OCI-LY3 (cell line): ENCODE results near the gene ADGRE3.

ENCODE experiments used
- H2AFZ ChIP-seq: fragments of 200-600, 300-600 bp; shearing (Covaris generic); 2 replicates; pipeline ENCODE4 v1.6.0; 2014; ENCODE audit warnings: antibody characterized with exemption, low read depth, low read length
- H3K27ac ChIP-seq: fragments of 200-600, 300-600 bp; sonication (generic); 2 replicates; pipeline ENCODE4 v1.5.1; 2014; ENCODE audit warnings: mild to moderate bottlenecking, low read length, moderate library complexity, mixed read lengths
- H3K27me3 ChIP-seq: fragments of 200-600, 300-600 bp; sonication (generic); 2 replicates; pipeline ENCODE4 v1.6.1; 2014; ENCODE audit warnings: low read depth, low read length, mixed read lengths
- H3K36me3 ChIP-seq: fragments of 200-600, 300-600 bp; sonication (generic); replicated peaks from 2 replicates; pipeline ENCODE3; 2014; ENCODE audit warnings: low read depth, low read length, mixed read lengths
- H3K4me1 ChIP-seq: fragments of 300-600, 200-600 bp; sonication (generic); 2 replicates; pipeline ENCODE4 v1.6.1; 2014; ENCODE audit warnings: low read length, mixed read lengths
- H3K4me2 ChIP-seq: fragments of 200-600, 300-600 bp; sonication (generic); 2 replicates; pipeline ENCODE4 v1.6.1; 2014; ENCODE audit warnings: low read length, mixed read lengths
- H3K4me3 ChIP-seq: fragments of 300-600, 200-600 bp; sonication (generic); 2 replicates; pipeline ENCODE4 v1.5.1; 2014; ENCODE audit warnings: antibody characterized with exemption, mild to moderate bottlenecking, low read length, moderate library complexity
- H3K79me2 ChIP-seq: fragments of 300-600, 200-600 bp; shearing (Covaris generic); 2 replicates; pipeline ENCODE4 v1.6.1; 2014; ENCODE audit warnings: mild to moderate bottlenecking, low read length, mixed read lengths
- H3K9ac ChIP-seq: fragments of 300-600, 200-600 bp; shearing (Covaris generic); 2 replicates; pipeline ENCODE4 v1.6.0; 2014; ENCODE audit warnings: mild to moderate bottlenecking, low read length, moderate library complexity
- H3K9me3 ChIP-seq: fragments of 200-600, 300-600 bp; shearing (Covaris generic); 2 replicates; pipeline ENCODE4 v1.6.1; 2014; ENCODE audit warnings: low read length, mixed read lengths; ENCODE audit not compliant: insufficient read depth
- H4K20me1 ChIP-seq: fragments of 200-600, 300-600 bp; sonication (generic); 2 replicates; pipeline ENCODE4 v1.6.1; 2016; ENCODE audit warnings: low read length, mixed read lengths; ENCODE audit not compliant: insufficient read depth
- EZH2phosphoT487 ChIP-seq: fragments of 200-600 bp; shearing (Covaris generic); IDR thresholded peaks from 2 replicates; pipeline ENCODE4 v1.6.1; 2018; ENCODE audit warnings: antibody characterized with exemption, mixed run types, low read depth
- TF ChIP-seq, protein P1 (sequence below): fragments of 200-600, 300-600 bp; sonication (generic); IDR thresholded peaks from 2 replicates; pipeline ENCODE4 v1.5.1; 2014; ENCODE audit warnings: antibody characterized with exemption, low read length, low read depth

ADGRE3 gene

DNA sequence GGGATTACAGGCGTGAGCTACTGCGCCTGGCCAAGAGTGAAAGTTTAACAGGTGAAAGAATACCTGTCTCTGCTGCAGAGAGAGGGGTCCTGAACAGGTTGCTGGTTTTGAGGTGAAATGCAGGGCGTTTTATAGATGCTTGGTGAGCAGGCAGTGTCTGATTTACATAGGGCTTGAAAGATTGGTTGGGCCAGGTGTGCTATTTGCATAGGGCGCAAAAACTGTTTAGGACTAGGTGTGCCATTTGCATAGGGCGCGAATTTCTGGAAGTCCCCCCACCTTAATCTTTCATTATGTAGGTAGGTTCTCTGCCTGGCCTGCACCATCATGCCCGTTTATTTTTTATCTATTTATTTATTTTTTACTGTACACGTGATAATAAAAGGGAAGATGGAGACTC lies 98.3 kb downstream of the ADGRE3 start:
- Histone ChIP-seq H4K20me1 (no peaks in the 10 kb centered on the region), H2AFZ (no peak overlapping the region), H3K36me3 (no peaks in the 10 kb centered on the region), H3K79me2 (peaks cover 5% of the 10 kb centered on the region), H3K4me1 (peaks cover 53% of the 10 kb centered on the region), H3K9me3 (no peaks in the 10 kb centered on the region), H3K4me3 (no peak overlapping the region), H3K4me2 (no peak overlapping the region), H3K9ac (no peak overlapping the region), H3K27ac (no peak overlapping the region), H3K27me3 (no peaks in the 10 kb centered on the region)
- no peak for TF ChIP-seq EZH2phosphoT487
- TF ChIP-seq, protein P1, sequence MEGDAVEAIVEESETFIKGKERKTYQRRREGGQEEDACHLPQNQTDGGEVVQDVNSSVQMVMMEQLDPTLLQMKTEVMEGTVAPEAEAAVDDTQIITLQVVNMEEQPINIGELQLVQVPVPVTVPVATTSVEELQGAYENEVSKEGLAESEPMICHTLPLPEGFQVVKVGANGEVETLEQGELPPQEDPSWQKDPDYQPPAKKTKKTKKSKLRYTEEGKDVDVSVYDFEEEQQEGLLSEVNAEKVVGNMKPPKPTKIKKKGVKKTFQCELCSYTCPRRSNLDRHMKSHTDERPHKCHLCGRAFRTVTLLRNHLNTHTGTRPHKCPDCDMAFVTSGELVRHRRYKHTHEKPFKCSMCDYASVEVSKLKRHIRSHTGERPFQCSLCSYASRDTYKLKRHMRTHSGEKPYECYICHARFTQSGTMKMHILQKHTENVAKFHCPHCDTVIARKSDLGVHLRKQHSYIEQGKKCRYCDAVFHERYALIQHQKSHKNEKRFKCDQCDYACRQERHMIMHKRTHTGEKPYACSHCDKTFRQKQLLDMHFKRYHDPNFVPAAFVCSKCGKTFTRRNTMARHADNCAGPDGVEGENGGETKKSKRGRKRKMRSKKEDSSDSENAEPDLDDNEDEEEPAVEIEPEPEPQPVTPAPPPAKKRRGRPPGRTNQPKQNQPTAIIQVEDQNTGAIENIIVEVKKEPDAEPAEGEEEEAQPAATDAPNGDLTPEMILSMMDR = no peak

DNA sequence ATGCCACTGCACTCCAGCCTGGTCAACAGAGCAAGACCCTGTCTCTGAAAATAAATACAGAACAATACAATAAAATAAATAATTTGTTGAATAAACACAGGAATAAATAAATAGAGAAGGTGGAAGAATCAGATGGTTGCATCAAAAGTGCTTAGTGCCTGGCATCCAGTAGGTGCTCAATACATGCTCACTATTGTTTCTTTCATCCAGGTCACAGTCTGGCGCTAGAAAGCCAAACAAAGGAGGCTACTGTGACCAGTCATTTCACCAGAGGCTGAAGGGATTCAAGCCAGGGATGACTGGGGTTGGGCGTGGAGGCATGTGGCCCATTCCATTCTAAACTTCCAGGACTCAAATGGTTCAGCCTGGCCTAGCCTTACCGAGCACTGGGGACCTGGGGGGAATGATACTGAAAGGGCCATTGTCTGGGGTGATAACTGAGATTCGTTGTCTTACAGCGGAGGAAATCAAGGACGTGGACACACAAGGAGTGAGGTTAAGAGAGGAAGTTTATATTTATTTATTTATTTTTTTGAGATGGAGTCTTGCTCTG lies 99.1 kb downstream of the ADGRE3 start:
- TF ChIP-seq EZH2phosphoT487 = no peak
- TF ChIP-seq, protein P1 = no peak
- Histone ChIP-seq H4K20me1 (0 out of 2 replicates have a peak, but pooled peaks cover 2% of the 10 kb centered on the region), H3K36me3 (peaks cover 2% of the 10 kb centered on the region), H3K4me2 (no peak overlapping the region), H3K9ac (no peak overlapping the region), H3K27ac (no peak overlapping the region), H3K4me1 (peaks cover 53% of the 10 kb centered on the region), H3K79me2 (peaks cover 14% of the 10 kb centered on the region), H3K27me3 (no peaks in the 10 kb centered on the region), H2AFZ (no peak overlapping the region), H3K9me3 (no peaks in the 10 kb centered on the region), H3K4me3 (no peak overlapping the region)

DNA sequence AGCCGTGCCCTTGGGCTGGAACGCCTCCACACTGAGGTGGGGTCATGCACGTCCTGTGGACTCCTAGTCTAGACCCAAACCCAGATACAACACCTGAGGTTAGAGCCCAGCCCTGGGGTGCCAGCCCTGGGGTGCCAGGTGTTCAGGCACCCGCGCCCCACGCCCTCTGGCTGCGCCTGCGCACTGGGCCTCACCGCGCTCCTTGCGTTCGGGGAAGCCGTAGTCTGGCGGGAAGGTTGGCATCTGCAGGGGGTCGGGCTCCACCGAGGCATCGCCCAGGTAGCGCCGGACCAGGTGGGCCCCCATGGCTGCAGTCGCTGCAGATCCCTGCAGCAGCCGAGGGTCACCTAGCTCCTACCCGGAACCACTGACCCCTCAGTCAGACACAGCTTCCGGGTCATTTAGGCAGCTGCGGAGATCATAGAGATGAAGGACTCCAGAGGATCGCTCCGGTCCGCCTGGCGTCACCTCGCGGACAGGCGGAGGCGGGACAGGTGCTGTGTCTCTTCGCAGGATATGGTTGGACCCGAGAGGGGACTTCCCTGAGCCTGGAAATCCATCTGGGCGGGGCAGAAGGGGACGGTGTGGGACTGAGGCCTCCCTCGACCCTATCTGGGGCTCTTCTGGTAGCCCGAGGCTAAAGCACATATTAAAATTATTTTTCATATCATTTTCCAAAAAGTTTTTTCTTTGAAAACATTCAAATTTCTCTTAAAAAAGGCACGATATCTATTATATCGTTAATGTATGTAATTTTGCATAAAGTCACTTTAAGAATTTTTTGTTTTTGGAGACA lies 102.8 kb downstream of the ADGRE3 start, which contains the start of gene NDUFB7:
Gene NDUFB7, minus strand, starts transcription at position 372 of the 796 bp plus-strand sequence. Its CDS starts 66 bp downstream, at position 306.
- Histone ChIP-seq H3K27me3 (no peaks in the 10 kb centered on the region), H3K4me3 (peak within 1 kb of the TSS; percentile 82), H3K9ac (peak within 1 kb of the TSS; percentile 75), H3K9me3 (no peaks in the 10 kb centered on the region), H2AFZ (peak within 1 kb of the TSS; percentile 52), H4K20me1 (peaks cover 16% of the 10 kb centered on the region; the same call in 1 of the 2 replicates), H3K27ac (peak within 1 kb of the TSS; percentile 41), H3K36me3 (peaks cover 10% of the 10 kb centered on the region), H3K4me1 (peaks cover 28% of the 10 kb centered on the region), H3K4me2 (peak within 1 kb of the TSS; percentile 68), H3K79me2 (peaks cover 27% of the 10 kb centered on the region)
- TF ChIP-seq EZH2phosphoT487 = no peak
- TF ChIP-seq, protein P1 = peak; percentile 85

DNA sequence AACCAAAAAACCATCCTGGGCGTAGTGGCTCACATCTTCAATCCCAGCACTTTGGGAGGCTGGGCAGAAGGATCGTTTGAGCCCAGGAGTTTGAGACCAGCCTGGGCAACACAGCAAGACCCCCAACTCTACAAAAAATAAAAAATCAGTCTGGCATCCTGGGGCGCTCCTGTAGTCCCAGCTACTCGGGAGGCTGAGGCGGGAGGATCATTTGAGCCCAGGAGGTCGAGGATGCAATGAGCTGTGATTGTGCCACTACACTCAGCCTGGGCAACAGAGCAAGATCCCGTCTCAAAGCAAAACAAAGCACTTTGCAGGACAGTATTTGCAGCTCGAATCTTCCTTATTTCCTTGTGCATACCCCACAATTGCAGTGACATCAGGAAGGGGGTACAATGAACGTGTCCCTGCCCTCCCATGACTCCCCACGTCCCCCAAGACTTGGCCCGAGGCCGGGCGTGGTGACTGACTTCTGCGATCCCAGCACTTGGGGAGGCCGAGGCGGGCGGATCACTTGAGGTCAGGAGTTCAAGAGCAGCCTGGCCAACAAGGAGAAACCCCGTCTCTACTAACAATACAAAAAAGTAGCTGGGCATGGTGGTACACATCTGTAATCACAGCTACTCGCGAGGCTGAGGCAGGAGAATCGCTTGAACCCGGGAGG lies 103.6 kb downstream of the ADGRE3 start:
- Histone ChIP-seq H3K9ac (peak overlapping the region; percentile 75), H3K4me1 (peaks cover 21% of the 10 kb centered on the region), H3K36me3 (peaks cover 14% of the 10 kb centered on the region), H3K4me3 (peak overlapping the region; percentile 82), H3K4me2 (peak overlapping the region; percentile 68), H3K27me3 (no peaks in the 10 kb centered on the region), H3K79me2 (peaks cover 27% of the 10 kb centered on the region), H3K27ac (no peak overlapping the region), H2AFZ (no peak overlapping the region), H3K9me3 (no peaks in the 10 kb centered on the region), H4K20me1 (peaks cover 18% of the 10 kb centered on the region; the same call in 1 of the 2 replicates)
- no peak for TF ChIP-seq EZH2phosphoT487
- TF ChIP-seq, protein P1 = no peak
